ENCODE data around the gene KITLG.

DNA sequence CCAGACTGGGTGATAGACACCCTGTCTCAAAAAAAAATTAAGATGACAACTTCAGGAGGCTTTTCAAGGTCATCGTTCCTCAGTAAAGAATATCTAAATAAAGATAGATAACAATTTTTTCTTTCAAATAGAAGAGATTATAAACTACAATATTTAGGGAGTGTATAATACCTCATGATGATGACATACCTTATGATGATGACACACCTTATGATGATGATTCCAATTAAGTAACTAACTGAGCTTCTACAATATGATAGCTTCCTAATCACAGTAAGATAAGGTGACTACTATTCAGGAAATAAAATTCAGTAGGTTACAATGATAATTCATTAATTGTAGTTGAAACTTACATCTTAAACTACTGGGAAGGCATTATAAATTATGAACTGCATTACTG lies 40.4 kb downstream of the KITLG start:
- TF ChIP-seq, protein P1, sequence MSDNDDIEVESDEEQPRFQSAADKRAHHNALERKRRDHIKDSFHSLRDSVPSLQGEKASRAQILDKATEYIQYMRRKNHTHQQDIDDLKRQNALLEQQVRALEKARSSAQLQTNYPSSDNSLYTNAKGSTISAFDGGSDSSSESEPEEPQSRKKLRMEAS (IDR thresholded peaks at IDR 0.05), result no peak
- TF ChIP-seq, protein P2, sequence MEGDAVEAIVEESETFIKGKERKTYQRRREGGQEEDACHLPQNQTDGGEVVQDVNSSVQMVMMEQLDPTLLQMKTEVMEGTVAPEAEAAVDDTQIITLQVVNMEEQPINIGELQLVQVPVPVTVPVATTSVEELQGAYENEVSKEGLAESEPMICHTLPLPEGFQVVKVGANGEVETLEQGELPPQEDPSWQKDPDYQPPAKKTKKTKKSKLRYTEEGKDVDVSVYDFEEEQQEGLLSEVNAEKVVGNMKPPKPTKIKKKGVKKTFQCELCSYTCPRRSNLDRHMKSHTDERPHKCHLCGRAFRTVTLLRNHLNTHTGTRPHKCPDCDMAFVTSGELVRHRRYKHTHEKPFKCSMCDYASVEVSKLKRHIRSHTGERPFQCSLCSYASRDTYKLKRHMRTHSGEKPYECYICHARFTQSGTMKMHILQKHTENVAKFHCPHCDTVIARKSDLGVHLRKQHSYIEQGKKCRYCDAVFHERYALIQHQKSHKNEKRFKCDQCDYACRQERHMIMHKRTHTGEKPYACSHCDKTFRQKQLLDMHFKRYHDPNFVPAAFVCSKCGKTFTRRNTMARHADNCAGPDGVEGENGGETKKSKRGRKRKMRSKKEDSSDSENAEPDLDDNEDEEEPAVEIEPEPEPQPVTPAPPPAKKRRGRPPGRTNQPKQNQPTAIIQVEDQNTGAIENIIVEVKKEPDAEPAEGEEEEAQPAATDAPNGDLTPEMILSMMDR (IDR thresholded peaks at IDR 0.05; ENCODE audit: low read depth, low read length, missing input control), result no peak
- TF ChIP-seq GABPA (IDR thresholded peaks at IDR 0.05 in 1 of 2, conservative IDR thresholded peaks at IDR 0.05 in 1 of 2), result no peak
